ENCODE measurements around the gene RBM19. TPM values are rescaled to one million over a fixed set of nuclear protein-coding genes. Genes with fewer than 3 reads are reported as not detected.

RBM19 gene
- total RNA-seq, 1 experiment from 2014 or later: 13.1 TPM

DNA sequence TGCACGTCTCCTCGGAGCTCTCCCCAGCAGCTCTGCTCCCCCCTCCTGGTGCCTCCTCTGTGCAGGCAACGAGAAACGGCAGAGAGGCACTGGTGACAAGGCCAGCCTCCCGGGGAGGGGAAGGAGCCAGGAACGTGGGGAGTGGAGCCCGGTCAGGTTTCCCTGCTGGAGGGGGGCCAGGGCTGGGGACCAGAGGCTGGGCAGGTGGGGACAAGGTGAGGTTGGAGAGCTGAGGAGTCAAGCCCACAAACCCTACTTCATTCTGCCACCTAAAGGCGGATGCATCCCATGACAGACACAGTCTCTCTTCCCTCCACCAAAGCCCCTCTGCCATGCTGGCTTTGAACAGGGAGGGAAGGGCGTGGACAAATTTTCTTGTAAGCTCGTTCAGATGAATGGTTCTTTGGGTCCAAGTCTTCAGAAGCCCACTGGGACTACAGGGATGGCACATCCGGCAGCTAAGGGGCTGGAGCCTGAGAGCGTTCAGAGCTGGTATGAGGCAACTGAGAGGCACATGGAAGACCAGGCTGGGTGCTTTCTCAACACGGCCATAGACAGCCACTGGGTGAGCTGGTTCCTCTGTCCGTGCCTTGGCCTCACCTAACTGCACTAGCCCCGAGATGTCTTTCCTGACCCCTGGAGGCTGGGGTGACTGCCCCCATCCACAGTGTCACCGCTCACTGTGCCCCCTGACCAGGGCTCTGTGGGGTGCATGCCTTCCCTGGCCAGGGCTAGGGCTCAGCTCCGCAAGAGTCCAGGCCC lies 105.9 kb downstream of the RBM19 start:
- DNase-seq (ENCODE audit: low read depth): no peak

DNA sequence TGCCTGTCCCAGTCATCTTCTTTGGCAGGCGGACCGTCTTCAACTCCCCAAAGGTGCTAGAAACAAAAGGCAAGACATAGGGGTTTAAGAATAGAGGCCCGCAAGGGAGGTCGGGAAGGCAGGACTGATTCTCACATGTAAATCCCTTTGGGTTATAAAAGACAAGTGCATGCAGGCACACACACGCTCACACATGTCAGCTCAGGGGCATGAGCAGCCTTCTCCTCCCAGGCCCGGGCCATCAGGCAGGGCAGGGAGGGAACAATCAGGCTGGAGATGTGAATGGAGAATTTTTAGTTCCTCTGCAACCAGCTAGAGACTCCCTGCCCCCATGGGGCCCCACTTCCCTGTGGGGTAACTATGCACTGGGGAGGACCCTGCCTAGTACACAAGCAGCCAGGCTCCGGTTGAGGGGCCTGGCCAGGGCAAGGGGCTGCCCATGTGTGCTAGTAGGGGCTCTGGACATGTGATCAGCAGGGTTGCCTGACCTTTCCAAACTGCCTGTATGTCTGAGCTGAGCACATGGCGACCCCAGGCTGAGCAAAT lies 107.2 kb downstream of the RBM19 start:
- DNase-seq (ENCODE audit: low read depth): no peak

DNA sequence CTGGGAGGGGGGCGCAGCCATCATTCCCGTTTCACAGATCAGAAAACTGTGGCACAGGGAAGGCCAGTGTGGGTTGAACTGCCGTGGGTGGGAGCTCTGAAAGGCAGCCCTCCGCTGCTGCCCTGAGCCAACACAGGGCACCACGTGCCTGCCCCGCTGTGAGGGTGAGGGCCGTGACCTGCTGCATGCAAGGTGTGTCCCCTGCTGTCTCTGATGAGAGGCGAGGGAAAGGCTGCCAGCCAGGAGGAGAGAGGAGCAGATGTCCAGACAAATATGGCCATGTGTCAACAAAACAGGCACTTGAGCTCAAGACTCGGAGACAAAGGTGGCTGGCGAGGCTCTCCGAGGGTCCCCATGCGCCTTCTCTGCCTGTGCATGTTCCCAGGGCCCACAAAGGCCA lies 108.8 kb downstream of the RBM19 start:
- no peak for DNase-seq (ENCODE audit: low read depth)

DNA sequence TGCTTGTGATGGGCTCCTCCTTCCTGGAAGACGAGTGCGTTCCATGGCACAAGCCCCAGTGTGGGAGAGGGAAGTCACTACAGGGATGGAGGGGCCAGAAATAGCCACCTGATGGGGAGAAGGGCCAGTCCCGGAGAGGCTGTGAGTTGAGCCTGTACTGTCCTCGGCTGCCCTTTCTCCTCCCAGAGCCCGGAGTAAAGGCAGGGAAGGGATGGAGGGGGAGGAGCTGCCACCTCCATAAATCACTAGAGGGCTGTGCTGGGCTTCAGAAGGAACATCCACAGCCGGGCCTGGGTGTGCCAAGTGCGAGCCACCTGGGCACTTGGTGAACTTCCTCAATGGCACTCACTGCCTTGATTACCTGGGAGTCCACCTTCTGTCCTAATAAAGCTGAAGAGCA lies 110.1 kb downstream of the RBM19 start:
- no peak for DNase-seq (ENCODE audit: low read depth)

DNA sequence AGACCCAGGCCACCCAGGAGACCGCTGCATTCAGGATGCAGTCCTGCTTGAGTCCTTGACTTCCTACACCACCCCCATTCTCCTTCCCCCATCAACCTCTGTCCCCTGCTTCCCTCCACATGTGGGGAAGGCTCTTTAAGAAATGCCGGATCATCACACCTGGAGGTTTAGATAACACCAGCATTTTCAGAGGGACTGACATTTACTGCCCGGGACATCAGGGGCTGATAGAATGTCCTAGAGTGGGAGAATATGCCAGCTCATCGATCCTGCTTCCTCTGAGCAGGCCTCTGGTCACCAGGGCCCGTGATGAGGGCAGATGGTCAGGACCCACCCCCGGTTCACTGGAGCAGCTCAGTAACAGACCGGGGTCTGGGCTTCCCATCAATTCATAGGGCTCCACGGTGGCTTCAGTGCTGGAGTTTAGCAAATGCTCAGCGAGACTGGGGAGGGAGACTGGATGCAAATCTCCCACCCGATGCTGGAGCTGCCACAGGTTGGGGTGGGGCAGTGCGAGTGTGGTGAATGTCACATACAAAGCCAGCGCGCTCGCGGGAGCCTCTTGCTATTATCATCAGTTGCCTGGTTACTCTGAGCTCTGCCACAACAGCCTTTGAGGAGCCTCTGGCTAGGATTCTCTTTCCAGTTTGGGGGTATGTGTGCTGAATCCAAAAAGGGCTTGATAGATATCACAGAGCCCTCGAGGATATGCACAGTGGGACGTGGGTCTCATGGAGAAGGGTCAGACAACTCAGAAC lies 111.6 kb downstream of the RBM19 start:
- DNase-seq (ENCODE audit: low read depth): no peak

DNA sequence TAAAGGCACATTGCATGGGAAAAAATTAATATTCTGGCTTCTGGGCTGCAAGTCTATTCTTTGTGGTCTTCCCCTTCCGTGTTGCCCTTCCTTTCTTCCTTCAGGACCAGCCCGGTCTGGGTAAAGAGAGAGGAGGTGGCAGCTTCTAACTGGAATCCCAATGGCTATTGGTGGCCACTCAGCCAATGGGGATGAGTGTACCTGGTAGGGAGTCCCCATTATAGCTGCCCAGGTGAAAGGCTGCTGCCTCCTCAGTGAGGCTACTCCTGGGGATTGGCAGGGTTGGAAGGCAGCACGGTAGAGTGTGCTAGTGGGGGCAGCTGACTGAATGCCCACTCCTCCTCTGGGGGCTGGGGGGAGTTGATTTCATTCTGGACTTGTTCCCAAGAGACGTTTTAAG lies 112.6 kb downstream of the RBM19 start:
- no peak for DNase-seq (ENCODE audit: low read depth)

DNA sequence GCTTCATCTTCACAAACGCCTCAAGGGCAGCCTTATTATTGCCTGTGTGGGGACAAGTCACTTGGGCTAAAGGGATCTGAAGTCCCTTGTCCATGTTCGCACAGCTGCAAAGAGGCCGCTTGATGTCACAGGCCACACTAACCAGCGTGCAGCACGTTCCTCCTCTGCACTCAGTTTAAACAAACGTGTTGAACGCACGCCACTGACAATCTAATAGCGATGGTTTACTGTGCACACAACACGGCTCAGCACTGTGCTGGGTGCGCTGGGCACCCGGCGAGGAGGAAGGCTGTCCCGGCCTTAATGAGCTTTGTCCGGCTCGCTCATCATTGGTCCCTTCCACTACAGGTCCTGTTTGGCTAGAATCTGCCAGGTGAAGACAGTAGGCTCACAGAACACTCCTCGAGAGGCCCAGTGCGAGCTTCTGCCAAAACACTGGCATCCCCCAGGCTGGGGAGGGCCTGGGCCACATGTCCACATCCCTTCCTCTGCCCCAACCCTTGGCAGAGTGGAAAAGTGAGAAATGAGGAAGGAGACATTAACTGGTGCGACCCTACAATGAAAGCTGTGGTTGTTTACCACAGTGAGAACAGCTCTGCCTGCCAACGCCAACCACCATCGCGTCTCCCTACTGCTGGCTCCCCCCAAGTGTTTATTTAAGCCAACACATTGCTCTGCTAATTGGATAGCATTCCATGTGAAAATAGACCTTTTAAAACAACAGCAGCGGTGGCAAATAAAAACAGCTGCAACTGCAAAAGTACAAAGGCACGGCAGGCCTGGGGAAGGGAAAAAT lies 113.2 kb downstream of the RBM19 start:
- no peak for DNase-seq (ENCODE audit: low read depth)

DNA sequence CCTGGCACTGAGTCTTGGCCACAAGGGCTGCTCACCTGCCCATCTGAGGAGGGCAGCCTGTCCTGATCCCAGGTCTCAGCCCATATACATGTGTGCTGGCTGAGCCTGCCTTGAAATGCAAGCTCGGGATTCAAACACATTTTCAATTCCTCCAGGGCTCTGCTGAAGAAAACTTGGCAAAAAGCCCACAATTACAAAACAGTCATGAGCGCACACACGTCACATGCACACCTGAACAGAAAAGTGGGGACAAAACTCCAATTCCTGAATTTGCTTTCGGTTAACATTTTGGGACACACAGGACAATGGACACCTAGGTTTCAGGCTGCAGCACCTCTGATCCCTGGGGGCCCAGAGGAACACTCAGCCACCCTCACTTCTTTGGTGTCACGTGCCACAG lies 113.9 kb downstream of the RBM19 start:
- DNase-seq (ENCODE audit: low read depth): no peak

DNA sequence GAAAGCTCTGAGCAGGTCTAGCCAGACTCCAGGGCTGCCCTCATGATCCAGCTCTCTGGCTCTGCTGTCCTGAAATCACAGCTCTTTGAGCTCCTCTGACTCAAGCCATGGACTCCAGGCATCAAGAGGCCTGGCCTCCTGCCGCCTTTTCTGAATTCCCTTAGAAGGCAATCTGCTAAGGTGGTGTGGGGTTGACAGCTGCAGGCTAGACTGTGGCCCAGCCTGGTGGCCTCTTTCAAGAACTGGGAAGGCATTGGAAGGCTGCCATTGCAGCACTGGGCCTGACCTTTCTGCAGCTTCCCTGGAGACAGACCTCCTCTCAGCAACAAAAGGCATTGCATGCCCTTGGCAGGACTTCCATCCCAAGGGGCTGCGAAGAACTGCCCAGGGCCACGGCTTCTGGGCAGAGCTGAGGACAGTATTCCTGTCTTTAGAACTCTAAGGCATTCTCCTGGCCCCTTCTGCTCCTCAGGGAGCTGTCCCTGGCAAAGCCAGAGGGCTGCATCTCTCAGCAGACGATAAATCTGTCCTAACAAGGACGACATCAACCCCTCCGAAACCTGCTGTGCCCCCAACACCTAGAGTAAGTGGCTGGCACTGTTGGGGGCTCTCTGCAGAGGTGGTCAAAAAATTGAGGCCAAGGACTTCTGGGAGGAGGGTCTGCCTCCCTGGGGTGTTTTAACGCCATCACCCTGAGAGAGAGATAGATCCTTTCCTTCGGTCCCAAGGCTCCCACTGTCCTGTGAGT lies 115.6 kb downstream of the RBM19 start:
- no peak for DNase-seq (ENCODE audit: low read depth)

DNA sequence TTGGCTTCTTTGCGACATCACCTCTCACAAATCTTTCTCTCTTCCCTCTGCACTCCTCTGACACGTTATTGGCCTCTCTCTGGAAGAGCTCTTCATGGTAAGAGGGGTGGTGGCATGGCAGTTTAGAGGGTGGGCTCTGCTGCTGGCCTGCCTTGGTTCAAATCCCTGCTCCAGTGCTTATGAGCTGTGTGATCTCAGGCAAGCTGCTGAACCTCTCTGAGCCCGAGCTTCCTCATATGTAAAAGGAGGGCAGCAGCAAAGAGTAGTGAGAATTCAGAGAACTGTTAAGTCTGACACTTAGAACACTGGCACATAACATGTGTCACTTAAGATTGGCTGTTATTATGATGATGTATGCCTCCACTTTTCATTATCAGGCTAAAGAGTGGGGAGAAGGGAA lies 118.3 kb downstream of the RBM19 start:
- DNase-seq (ENCODE audit: low read depth): no peak

DNA sequence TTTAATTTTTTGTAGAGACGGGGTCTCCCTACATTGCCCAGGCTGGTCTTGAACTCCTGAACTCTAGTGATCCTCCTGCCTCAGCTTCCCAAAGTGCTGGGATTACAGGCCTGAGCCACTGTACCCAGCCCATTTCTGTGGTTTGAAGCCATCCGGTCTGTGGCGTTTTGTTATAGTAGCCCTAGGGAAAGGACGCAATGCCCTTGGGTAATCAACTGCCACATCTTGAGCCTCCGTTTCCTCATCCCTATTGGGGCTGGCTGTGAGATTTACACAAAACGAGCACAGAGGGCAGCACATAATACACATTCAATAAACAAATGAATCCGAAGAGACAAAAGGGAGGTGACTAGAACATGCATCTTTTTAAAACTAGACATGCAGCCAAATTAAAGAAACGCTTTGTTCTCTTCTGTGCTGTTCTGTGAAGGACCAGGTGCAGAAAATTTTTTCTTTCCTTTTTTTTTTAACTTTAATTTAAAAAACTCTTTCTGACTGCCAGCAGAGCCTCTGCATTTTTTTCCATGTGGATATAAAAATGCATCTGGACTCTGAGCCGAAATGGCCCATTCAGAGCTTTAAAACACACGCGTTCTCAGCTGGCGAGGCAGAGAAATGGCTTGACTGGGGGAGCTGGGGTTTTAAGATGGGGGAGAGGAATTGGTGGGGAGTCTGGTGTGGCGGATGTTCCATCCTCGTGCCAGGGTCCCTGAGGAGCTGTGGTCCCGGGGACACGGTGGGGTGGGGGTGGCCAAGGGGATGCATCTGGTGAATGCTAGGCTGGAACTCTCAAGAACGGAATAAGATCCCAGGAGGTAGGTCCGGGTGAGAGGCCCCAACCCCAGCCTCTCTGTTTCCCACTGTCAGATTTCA lies 119.0 kb downstream of the RBM19 start:
- DNase-seq (ENCODE audit: low read depth): no peak

DNA sequence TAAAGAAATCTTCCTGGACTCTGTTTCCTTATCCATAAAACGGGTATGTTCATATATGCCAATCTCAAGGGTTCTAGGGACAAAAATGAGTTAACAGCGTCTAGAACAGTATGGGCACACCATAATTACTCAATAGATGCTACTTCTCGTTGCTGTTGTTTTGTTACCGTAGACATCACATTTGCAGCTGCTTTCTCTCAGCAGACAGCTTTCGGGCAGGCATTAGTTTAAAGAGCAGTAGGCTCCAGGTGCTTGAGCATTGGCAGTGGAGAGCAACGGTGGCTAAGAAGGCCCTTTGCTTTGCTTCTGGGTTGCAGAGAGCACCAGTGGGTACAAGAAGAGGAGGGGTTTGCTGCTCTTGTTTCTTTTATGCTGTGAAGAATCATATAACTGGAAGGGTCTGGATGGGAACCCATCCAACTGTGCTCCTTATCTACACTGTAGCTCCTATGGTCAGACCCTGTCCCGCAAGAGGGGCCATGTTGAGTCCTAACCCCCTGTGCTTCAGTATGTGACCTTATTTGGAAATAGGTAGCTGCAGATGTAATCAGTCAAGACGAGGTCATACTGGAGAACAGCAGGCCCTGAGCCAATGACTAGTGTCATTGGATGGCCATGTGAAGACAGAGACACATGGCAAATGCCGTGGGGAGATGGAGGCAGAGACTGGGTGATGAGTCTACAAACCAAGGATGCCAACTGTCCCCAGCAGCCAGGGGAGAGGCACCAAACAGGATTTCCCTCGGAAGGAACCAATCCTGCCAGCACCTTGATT lies 120.0 kb downstream of the RBM19 start:
- no peak for DNase-seq (ENCODE audit: low read depth)

DNA sequence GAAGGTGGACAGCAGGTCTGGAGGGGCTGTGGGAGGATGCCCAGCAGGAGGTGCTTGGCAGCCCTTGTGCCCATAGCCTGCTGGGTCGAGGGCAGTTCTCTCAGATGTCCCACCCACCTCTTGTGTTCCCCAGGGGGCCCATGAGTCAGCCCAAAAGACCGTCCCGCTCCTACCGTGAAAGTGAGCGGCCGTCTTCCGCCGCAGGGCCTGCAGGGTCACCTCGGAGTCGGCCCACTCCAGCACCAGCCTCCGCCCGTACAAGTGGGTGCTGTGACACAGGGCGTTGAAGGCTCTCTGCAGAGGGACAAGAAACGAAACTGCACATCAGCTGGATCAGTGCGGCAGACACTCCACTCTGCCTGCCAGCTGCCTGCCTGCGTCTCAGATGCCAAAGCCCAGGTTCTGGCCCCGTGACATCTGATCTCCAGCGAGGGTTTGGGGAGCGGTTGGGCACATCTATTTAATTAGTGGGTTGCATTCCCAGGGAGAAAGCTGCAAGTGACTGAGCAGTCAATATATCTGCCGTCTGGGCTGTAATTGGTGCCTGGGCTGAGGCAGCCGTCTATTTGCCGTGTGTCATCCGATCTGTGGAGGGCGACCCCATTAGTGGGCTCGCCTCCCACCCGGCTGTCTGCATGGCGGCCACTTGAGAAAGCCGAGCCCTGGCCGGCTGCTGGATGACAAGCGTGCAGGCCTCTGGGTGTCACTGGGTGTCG lies 121.5 kb downstream of the RBM19 start:
- no peak for DNase-seq (ENCODE audit: low read depth)

DNA sequence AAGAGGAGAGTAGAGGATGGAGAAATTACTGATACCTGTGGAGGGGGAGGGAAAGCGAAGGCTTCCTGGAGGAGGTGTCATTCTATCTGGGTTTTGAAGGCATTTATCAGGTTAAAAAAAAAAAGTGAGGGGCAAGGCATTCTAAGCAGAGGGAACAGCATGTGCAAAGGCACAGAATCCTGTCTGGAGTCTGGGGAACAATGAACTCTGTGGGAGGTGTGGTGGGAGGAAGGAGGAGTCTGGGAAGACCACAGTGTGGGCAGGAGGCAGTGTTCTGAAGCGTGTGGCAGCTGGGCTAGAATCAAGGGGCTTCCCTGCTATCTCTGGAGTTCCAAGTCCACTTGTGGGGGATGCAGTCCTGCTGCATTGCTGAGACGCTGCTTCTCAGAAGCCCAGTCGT lies 123.4 kb downstream of the RBM19 start:
- DNase-seq (ENCODE audit: low read depth): no peak

DNA sequence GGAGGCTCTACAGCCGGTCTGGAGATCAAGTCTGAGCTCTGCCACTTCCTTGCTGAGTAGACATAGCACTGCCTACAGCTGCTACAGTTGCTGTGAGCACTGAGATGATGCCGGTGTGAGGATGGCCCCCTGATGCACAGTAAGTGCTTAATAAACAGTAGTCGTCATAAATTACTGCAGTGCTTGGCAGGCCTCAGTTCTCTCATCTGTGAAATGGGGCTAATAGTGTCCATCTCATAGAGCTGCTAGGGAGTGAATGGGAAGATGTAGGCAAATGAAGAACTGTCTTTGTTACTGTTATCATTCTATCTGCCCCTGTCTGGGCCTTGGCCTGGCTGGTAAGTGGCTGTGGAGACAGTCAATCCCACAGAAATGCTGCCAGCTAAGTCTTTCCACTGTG lies 124.3 kb downstream of the RBM19 start:
- DNase-seq (ENCODE audit: low read depth): no peak

DNA sequence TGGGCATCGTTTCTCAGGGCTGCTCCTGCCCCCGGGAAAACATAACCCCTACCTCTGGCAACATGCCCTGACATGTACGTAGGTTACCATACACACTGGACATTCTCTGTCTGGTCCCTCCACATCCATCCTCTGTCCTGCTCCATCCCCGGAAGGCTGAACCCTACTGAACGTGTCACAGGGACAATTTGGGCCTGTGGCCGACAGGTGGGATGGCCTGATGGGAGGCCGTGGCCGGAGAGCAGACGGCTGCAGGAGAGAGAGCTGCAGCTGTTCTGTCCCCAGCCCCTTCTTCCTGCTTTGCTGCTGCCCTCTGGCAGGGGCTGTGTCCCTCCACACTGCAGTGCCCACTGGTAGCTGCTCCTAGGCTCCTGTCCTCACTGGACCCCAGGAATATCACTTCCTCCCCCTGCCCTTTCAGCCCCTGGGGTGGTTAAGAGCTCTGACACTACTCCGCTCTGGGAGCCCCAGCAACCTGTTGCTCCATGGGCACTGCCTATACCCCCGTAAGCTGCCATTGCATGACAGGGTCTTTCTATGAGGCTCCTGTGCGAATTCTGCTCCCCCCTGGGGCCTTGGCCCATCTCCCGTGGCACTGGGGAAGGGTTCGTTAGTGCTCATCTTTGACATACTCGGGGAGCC lies 125.6 kb downstream of the RBM19 start:
- no peak for DNase-seq (ENCODE audit: low read depth)

DNA sequence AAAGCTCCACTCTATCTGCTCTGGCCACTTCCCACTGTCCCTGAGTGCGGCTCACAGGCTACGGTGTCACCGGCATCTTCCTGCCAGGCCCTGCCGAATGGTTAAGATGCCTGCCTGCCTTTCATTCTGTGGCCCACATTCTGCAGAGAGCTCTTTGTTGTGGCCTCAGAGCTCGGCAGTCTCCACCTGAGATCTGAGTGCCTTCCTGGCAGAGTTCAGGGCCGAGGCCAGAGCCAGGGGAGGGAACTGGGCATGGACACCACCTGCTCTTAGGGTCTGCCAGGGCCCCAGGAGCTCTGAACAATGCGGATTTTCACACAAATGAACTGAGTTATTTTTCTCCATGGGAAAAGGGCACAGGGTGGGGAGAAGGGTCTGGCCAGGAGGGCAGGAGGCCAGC lies 127.2 kb downstream of the RBM19 start:
- DNase-seq (ENCODE audit: low read depth): no peak

DNA sequence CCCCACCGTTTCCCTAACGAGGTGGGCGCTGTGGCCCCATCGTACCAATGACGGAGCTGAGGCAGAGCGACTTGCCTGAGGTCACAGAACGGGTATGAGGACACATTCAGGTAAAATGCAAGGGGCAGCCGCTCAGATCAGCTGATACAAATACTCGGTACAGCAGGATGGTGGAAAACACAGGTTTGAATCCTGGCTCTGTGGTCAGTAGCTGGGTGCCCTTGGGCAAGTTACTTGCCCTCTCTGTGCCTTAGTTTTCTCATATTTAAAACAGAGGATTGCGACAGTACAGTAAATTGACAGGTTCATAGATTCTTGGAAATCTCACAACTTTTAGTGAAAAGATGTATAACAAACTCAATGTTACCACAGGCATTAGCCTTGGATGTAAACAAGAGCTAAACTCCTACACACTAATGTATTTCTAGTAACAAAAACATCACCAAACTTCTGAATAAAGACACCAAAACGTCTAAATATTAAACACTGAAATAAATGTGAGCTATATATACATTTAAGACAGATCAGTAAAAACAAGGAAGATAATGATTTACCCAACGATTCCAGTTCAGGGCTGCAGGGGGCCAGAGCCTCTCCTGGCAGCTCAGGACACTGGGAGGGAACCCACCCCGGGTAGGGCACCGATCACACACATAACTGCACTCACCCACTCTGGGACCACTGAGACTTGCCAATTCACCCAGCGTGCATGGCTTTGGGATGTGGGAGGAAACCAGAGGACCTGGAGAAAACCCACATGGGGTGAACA lies 128.4 kb downstream of the RBM19 start:
- DNase-seq (ENCODE audit: low read depth): no peak
